ENCODE results near the gene SCRN1.

GRCh38 chr7:29937132-29937531 lies 52.5 kb downstream of the SCRN1 start:
- TF ChIP-seq EZH2 (IDR thresholded peaks at IDR 0.05; ENCODE audit: low read depth, unreplicated experiment): no peak
- TF ChIP-seq CTCF (conservative IDR thresholded peaks at IDR 0.05; ENCODE audit: low read depth in 2 of 2): no peak
- TF ChIP-seq POLR2AphosphoS5 (IDR thresholded peaks at IDR 0.05; ENCODE audit: low read depth): no peak
- no peak for TF ChIP-seq REST (IDR thresholded peaks at IDR 0.05; ENCODE audit: unreplicated experiment)
- no peak for TF ChIP-seq JUNB (IDR thresholded peaks at IDR 0.05; ENCODE audit: unreplicated experiment)
- no peak for TF ChIP-seq EZH2phosphoT487 (IDR thresholded peaks at IDR 0.05; ENCODE audit: unreplicated experiment)
- no peak for TF ChIP-seq ZNF331 (CRISPR knock-in tag; IDR thresholded peaks at IDR 0.05; ENCODE audit: low read depth)
- no peak for TF ChIP-seq CREB1 (CRISPR knock-in tag; IDR thresholded peaks at IDR 0.05; ENCODE audit: low read depth)
- no peak for TF ChIP-seq NANOG (IDR thresholded peaks at IDR 0.05; ENCODE audit: borderline replicate concordance)
- no peak for TF ChIP-seq ZNF114 (CRISPR knock-in tag; IDR thresholded peaks at IDR 0.05)
- TF ChIP-seq ZNF462 (CRISPR knock-in tag; IDR thresholded peaks at IDR 0.05): no peak
- no peak for TF ChIP-seq STAT1 (IDR thresholded peaks at IDR 0.05; ENCODE audit: unreplicated experiment)
- TF ChIP-seq ETS1 (IDR thresholded peaks at IDR 0.05): no peak

Measured in GM23338 (cell line).